Astrocyte (in vitro differentiated cells and primary cell): ENCODE measurements around the gene TRERF1.

Source experiments
- EZH2 ChIP-seq: IDR thresholded peaks from 2 replicates; pipeline ENCODE4 v1.6.1; 2012; ENCODE audit warnings: mild to moderate bottlenecking, low read length, inconsistent platforms; ENCODE audit not compliant: insufficient read depth
- TF ChIP-seq, protein P1 (sequence below): IDR thresholded peaks from 2 replicates; pipeline ENCODE4 v1.5.1; 2011; ENCODE audit warnings: low read depth, mild to moderate bottlenecking, inconsistent platforms, low read length, moderate library complexity; ENCODE audit not compliant: insufficient read depth

DNA sequence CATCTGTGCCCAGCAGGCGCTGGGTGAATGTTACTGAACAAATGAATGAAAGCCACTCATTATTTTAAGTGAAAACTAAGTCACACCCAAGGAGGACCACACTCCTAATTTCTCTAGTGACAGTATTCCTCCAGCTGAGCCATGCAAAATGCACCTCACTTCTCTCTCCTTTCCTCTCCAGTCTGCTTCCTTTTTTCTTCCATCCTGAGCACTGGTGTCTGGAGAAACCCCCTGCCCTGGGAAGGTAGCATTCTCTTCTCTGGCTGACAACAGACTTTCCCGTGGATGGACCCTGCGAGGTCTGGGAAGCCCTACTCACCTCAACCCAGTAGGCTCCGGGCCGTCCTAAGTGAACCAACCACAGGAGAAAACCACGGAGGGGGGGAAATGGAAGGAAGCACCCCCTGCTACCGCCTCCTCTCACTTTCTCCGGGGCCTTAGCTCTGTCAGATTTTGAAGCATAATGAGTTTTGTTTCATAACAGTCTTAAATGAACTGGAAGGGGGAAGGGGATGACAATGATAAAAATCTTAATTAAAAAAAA is 22.6 kb downstream of the TRERF1 start:
- TF ChIP-seq, protein P1, sequence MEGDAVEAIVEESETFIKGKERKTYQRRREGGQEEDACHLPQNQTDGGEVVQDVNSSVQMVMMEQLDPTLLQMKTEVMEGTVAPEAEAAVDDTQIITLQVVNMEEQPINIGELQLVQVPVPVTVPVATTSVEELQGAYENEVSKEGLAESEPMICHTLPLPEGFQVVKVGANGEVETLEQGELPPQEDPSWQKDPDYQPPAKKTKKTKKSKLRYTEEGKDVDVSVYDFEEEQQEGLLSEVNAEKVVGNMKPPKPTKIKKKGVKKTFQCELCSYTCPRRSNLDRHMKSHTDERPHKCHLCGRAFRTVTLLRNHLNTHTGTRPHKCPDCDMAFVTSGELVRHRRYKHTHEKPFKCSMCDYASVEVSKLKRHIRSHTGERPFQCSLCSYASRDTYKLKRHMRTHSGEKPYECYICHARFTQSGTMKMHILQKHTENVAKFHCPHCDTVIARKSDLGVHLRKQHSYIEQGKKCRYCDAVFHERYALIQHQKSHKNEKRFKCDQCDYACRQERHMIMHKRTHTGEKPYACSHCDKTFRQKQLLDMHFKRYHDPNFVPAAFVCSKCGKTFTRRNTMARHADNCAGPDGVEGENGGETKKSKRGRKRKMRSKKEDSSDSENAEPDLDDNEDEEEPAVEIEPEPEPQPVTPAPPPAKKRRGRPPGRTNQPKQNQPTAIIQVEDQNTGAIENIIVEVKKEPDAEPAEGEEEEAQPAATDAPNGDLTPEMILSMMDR = no peak
- TF ChIP-seq EZH2 = no peak
